GM23338 (cell line): ENCODE data around the gene NFE2L3.

Experiments used
- CTCF ChIP-seq, 2 experiments: fragments of 200-600 bp in 1 of 2; sonication (generic) in 1 of 2; conservative IDR thresholded peaks; 2 replicates each; pipeline versions ENCODE4 v1.5.1 to v1.6.1; 2016 to 2017; ENCODE audit warnings: antibody characterized with exemption in 2 of 2, low read depth in 2 of 2, mild to moderate bottlenecking in 2 of 2, moderate library complexity in 1 of 2
- REST ChIP-seq: IDR thresholded peaks from one replicate; pipeline ENCODE4 v1.6.1; 2018; ENCODE audit warnings: antibody characterized with exemption; ENCODE audit not compliant: unreplicated experiment

DNA sequence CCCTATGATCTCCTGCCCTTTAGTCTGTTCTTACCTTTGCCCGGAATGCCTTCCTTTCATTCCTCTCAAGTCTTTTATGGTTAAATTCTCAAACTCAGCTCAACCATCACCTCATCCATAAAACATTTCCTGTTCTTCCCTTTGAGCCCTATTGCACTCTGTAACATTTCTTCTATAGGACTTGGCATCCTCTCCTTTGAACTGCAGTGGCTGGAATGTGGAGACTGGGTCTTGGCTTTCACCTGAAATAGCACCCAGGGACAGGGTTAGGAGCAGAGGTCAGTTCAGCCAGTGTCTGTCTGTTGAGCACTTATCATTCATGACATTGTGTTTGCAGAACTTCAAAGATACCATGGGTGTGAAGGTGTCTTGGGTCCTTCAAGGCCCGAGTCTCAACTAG is 7.2 kb downstream of the NFE2L3 start:
- TF ChIP-seq REST, result no peak
- no peak for TF ChIP-seq CTCF (conservative IDR thresholded peaks at IDR 0.05; ENCODE audit: low read depth in 2 of 2)
